ENCODE results near the gene HEXIM2. TPM values are rescaled to one million over a fixed set of nuclear protein-coding genes. Genes with fewer than 3 reads are reported as not detected.

The HEXIM2 gene
- total and polyA plus RNA-seq, 2 of the 4 experiments (the other 2 are of a cell fraction): 4.5 to 6.1 TPM

DNA sequence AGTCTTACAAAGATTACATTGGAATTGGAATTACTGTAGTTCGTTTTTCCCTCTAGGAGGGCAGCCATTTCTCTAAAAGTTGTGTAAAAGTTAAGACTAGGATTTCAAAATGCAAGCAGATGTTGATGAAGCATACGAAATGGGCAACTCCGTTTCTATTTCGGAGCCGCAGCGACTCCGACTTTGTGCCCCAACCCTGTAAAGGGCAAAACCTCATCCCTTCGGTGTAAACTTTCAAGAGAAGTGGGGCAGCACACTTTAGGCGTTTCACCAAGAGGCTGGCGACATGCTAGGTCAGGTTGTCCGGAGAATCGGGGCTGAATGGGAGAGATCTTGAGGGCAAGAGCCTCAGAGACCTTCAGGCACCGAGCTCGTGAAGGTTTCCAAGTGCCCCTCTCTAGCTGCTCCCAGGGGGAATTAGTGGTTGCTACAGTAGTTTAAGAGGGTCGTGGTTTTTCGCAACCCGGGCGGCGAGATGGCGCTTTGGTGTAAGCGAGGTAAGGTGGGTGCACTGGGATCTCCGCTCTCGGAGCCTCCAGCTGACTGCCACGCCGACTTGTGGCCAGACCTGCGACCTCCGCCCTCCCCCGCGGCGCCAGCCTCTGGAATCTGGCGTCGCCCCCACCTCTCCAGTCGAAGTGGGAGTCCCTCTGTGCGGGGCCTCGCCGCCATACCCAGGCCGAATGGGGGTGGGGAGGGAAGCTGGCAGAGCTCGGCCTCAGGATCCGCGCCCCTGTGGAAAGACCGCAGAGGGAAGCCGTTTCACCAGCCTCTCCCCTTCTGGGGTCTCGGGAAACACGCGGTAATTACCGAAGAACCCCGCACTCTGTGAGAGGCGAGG is 1.0 kb upstream of the HEXIM2 start:
- peak; percentile 61 for DNase-seq
- CTCF ChIA-PET: interaction anchor here (0.5 to 3.8 kb wide), 8 partner anchors 9 to 37 kb away, joined by 3 to 18 read pairs (median 6); partner anchors contain the start of gene ACBD4
- H2AFZ ChIP-seq (replicated peaks; ENCODE audit: low read length, poor library complexity): peak overlapping the region; percentile 88

More for the DNA sequence above, 1.0 kb upstream of the HEXIM2 start:
- H3K79me1 ChIP-seq (ENCODE audit: low read depth in 1 of 2, low read length in 2 of 2): peaks cover 8 to 58% of the 10 kb centered on the region in 2 experiments
- 1% methylated on average over 20 of the region's 48 CpGs; no CpG with 5 or more reads in 1 of the 2 experiments for whole genome bisulfite sequencing, 2 experiments (ENCODE audit: extremely low coverage in 2 of 2, insufficient read length in 1 of 2)
- peak overlapping the region; percentile 99 for H2AK5ac ChIP-seq (ENCODE audit: low read depth, low read length)
- POLR2A ChIA-PET (ENCODE audit: unreplicated experiment): interaction anchor here (0.6 to 3.1 kb wide), 6 partner anchors 8 to 37 kb away, joined by 3 to 53 read pairs (median 4); partner anchors contain the start of genes ACBD4 and HEXIM1
- in situ Hi-C loops (cut with MboI; ENCODE audit: low sequenced_read_pairs): no loop called here
- peak; percentile 50 for ATAC-seq (ENCODE audit: low read depth)
- H3K14ac ChIP-seq (replicated peaks; ENCODE audit: low read depth, low read length): peak overlapping the region; percentile 76
- peak overlapping the region; percentile 0; the same call in 1 of the 3 replicates for H2BK15ac ChIP-seq (ENCODE audit: low read depth, low read length)
- H3K27me3 ChIP-seq (ENCODE audit: control insufficient read depth, insufficient read depth, low read length): no peaks in the 10 kb centered on the region
- peak overlapping the region; percentile 89 to 95 for H4K8ac ChIP-seq (ENCODE audit: low read depth in 2 of 2, low read length in 2 of 2)
- H4K91ac ChIP-seq (ENCODE audit: insufficient read depth, low read depth, low read length): peak overlapping the region; percentile 97
- H3K4me3 ChIP-seq (ENCODE audit: insufficient read depth, low read depth, low read length): peak overlapping the region; percentile 75
- no peak overlapping the region for H2BK20ac ChIP-seq (ENCODE audit: low read depth, low read length)
- BruUV-seq (replicated peaks): TSS peak; percentile 38
- H3K9me1 ChIP-seq (ENCODE audit: insufficient read depth, low read length): peaks cover 19% of the 10 kb centered on the region
- TF ChIP-seq RAD21 (IDR thresholded peaks at IDR 0.05; ENCODE audit: low read length) (peak; percentile 27; the same call in 1 of the 2 replicates), BHLHE40 (IDR thresholded peaks at IDR 0.05; ENCODE audit: low read depth, low read length) (no peak), RFX5 (IDR thresholded peaks at IDR 0.05; ENCODE audit: low read depth, low read length) (no peak), NFE2L2 (IDR thresholded peaks at IDR 0.05; ENCODE audit: low read depth, low read length) (no peak), CHD1 (IDR thresholded peaks at IDR 0.05; ENCODE audit: low read depth, low read length) (no peak), MXI1 (IDR thresholded peaks at IDR 0.05; ENCODE audit: borderline replicate concordance, low read depth, low read length) (peak; percentile 20; the same call in 1 of the 2 replicates), POLR2A (IDR thresholded peaks at IDR 0.05; ENCODE audit: low read depth, low read length) (peak; percentile 69), MAZ (IDR thresholded peaks at IDR 0.05; ENCODE audit: borderline replicate concordance, low read depth, low read length) (peak; percentile 47; the same call in 1 of the 2 replicates)
- TF ChIP-seq, protein P1, sequence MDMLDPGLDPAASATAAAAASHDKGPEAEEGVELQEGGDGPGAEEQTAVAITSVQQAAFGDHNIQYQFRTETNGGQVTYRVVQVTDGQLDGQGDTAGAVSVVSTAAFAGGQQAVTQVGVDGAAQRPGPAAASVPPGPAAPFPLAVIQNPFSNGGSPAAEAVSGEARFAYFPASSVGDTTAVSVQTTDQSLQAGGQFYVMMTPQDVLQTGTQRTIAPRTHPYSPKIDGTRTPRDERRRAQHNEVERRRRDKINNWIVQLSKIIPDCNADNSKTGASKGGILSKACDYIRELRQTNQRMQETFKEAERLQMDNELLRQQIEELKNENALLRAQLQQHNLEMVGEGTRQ (IDR thresholded peaks at IDR 0.05; ENCODE audit: low read depth, low read length): no peak
- TF ChIP-seq, protein P2, sequence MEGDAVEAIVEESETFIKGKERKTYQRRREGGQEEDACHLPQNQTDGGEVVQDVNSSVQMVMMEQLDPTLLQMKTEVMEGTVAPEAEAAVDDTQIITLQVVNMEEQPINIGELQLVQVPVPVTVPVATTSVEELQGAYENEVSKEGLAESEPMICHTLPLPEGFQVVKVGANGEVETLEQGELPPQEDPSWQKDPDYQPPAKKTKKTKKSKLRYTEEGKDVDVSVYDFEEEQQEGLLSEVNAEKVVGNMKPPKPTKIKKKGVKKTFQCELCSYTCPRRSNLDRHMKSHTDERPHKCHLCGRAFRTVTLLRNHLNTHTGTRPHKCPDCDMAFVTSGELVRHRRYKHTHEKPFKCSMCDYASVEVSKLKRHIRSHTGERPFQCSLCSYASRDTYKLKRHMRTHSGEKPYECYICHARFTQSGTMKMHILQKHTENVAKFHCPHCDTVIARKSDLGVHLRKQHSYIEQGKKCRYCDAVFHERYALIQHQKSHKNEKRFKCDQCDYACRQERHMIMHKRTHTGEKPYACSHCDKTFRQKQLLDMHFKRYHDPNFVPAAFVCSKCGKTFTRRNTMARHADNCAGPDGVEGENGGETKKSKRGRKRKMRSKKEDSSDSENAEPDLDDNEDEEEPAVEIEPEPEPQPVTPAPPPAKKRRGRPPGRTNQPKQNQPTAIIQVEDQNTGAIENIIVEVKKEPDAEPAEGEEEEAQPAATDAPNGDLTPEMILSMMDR (conservative IDR thresholded peaks at IDR 0.05; ENCODE audit: low read depth, low read length): peak; percentile 30; the same call in 1 of the 2 replicates
- peak overlapping the region; percentile 75 for H3K18ac ChIP-seq (ENCODE audit: low read depth, low read length)
- H3K9ac ChIP-seq (ENCODE audit: low read depth, low read length): peak overlapping the region; percentile 98
- H3K27ac ChIP-seq (ENCODE audit: insufficient read depth, low read length): peak overlapping the region; percentile 98
- peak overlapping the region; percentile 99 for H3K4ac ChIP-seq (ENCODE audit: low read depth, low read length)
- H3K56ac ChIP-seq (ENCODE audit: extremely low read depth, insufficient read depth, low read length): peak overlapping the region; percentile 99
- peak overlapping the region; percentile 42 for H2BK120ac ChIP-seq (ENCODE audit: low read depth, low read length)
- H2AK9ac ChIP-seq (replicated peaks; ENCODE audit: low read depth, low read length, poor library complexity): peak overlapping the region; percentile 100
- peaks cover 10% of the 10 kb centered on the region for H4K20me1 ChIP-seq (ENCODE audit: insufficient read depth, low read length)
- peak overlapping the region; percentile 92 for H4K5ac ChIP-seq (ENCODE audit: low read depth, low read length)
- dilution Hi-C loops (cut with HindIII; ENCODE audit: low sequenced_read_pairs, unreplicated experiment): no loop called here
- H3K4me1 ChIP-seq (ENCODE audit: control insufficient read depth, insufficient read depth, low read length): peaks cover 17% of the 10 kb centered on the region
- intact Hi-C loops (cut with micrococcal nuclease): loop anchor here (1.0 kb wide), 2 partner anchors 11 to 25 kb away; partner anchors contain the start of gene ACBD4
- H2BK5ac ChIP-seq (ENCODE audit: low read depth, low read length, poor library complexity, severe bottlenecking): peak overlapping the region; percentile 96
- no peaks in the 10 kb centered on the region for H3K36me3 ChIP-seq (ENCODE audit: control insufficient read depth, insufficient read depth, low read length)
- no peaks in the 10 kb centered on the region for H3K9me3 ChIP-seq (ENCODE audit: control insufficient read depth, insufficient read depth, low read length)
- peak overlapping the region; percentile 71 for H3K23ac ChIP-seq (ENCODE audit: low read depth, low read length)
- H3K4me2 ChIP-seq (ENCODE audit: low read depth, low read length): peak overlapping the region; percentile 84

Measured in IMR-90 (cell line).